B cell (primary cell): ENCODE results near the gene VAV2. TPM values are rescaled to one million over a fixed set of nuclear protein-coding genes. Genes with fewer than 3 reads are reported as not detected.

Source experiments
- ATAC-seq: fragments of 200-7000 bp; cut with Tn5 transposase; one replicate; pipeline ENCODE4 v1.10.0; 2021; ENCODE audit warnings: low read depth, mild to moderate bottlenecking, moderate number of reproducible peaks, moderate library complexity
- CTCF ChIA-PET: fragments of 350-600 bp; sonication (Branson Sonifier 250); formaldehyde crosslinking; loops from one replicate; lab custom pipeline; 2021; ENCODE audit warnings: antibody characterized with exemption, inconsistent platforms; lab: Charles Lee
- POLR2A ChIA-PET: fragments of 350-600 bp; sonication (Branson Sonifier 250); formaldehyde crosslinking; loops from one replicate; lab custom pipeline; 2021; ENCODE audit warnings: antibody characterized with exemption; lab: Charles Lee
- DNase-seq: peaks from one replicate; pipeline ENCODE4 v3.0.0; 2013
- H2AFZ ChIP-seq: 2 replicates; pipeline ENCODE4 v1.6.1; 2012; ENCODE audit warnings: mild to moderate bottlenecking, low read depth, low read length; ENCODE audit not compliant: insufficient read depth, poor library complexity, severe bottlenecking
- H3K27ac ChIP-seq, 2 donors: 1 replicate in 1 of 2; 2 replicates in 1 of 2; pipeline ENCODE4 v1.5.1; 2012 to 2013; ENCODE audit warnings: low read length in 2 of 2, mild to moderate bottlenecking in 2 of 2, moderate library complexity in 1 of 2
- H3K27me3 ChIP-seq, 4 experiments: fragments of 200-600 bp in 1 of 4; sonication (generic) in 1 of 4; replicated peaks in 1 of 4; 1 replicate in 2 of 4; 2 replicates in 2 of 4; pipeline versions ENCODE4 v1.6.1 to v1.7.0; 2013 to 2016; ENCODE audit warnings: low read length in 3 of 4, mild to moderate bottlenecking in 2 of 4, mixed read lengths in 1 of 4, moderate library complexity in 1 of 4; ENCODE audit not compliant: insufficient read depth in 4 of 4, control insufficient read depth in 3 of 4; ENCODE audit errors: control extremely low read depth in 1 of 4
- H3K36me3 ChIP-seq, 2 experiments: replicated peaks in 1 of 2; 1 replicate in 1 of 2; 2 replicates in 1 of 2; pipeline versions ENCODE4 v1.6.1 to v1.7.1; 2013; ENCODE audit warnings: low read length in 1 of 2; ENCODE audit not compliant: insufficient read depth in 2 of 2, control insufficient read depth in 1 of 2; ENCODE audit errors: control extremely low read depth in 1 of 2, extremely low read depth in 1 of 2
- H3K4me1 ChIP-seq, 2 donors: fragments of 200-600 bp in 1 of 2; sonication (generic) in 1 of 2; 1 replicate in 1 of 2; 2 replicates in 1 of 2; pipeline versions ENCODE4 v1.5.1 to v1.6.1; 2013 to 2017; ENCODE audit warnings: low read length in 2 of 2; ENCODE audit not compliant: control insufficient read depth in 2 of 2, insufficient read depth in 2 of 2
- H3K4me2 ChIP-seq: replicated peaks from 2 replicates; pipeline ENCODE3; 2012; ENCODE audit warnings: mild to moderate bottlenecking, low read depth, low read length; ENCODE audit not compliant: poor library complexity, severe bottlenecking
- H3K4me3 ChIP-seq, 5 experiments: fragments of 200-600 bp in 1 of 5; sonication (generic) in 1 of 5; 1 replicate in 3 of 5; 2 replicates in 2 of 5; pipeline versions ENCODE4 v1.5.1 to v1.7.0; 2011 to 2016; ENCODE audit warnings: low read length in 4 of 5, mild to moderate bottlenecking in 4 of 5, low read depth in 2 of 5, control low read depth in 1 of 5, moderate library complexity in 1 of 5; ENCODE audit not compliant: insufficient read depth in 1 of 5; ENCODE audit errors: control extremely low read depth in 1 of 5, extremely low read depth in 1 of 5
- H3K79me2 ChIP-seq: fragments of 200-600 bp; sonication (generic); one replicate; pipeline ENCODE4 v1.6.0; 2016; ENCODE audit warnings: low read length; ENCODE audit not compliant: control insufficient read depth, insufficient read depth
- H3K9ac ChIP-seq: fragments of 200-600 bp; sonication (generic); 2 replicates; pipeline ENCODE4 v1.6.1; 2017; ENCODE audit warnings: mild to moderate bottlenecking, low read length, moderate library complexity
- H3K9me3 ChIP-seq, 3 donors: one replicate each; pipeline versions ENCODE4 v1.6.1 to v1.7.1; 2013; ENCODE audit warnings: low read length in 2 of 3; ENCODE audit not compliant: control insufficient read depth in 2 of 3, insufficient read depth in 1 of 3; ENCODE audit errors: control extremely low read depth in 1 of 3
- H4K20me1 ChIP-seq: 2 replicates; pipeline ENCODE4 v1.6.0; 2012; ENCODE audit warnings: mild to moderate bottlenecking, low read length; ENCODE audit not compliant: insufficient read depth, control insufficient read depth, poor library complexity, severe bottlenecking
- H3K27ac Mint-ChIP-seq: one replicate; pipeline ENCODE4 v1.8.0; 2021; ENCODE audit warnings: mixed read lengths
- H3K27me3 Mint-ChIP-seq: one replicate; pipeline ENCODE4 v1.8.0; 2021; ENCODE audit warnings: mixed read lengths
- H3K4me1 Mint-ChIP-seq: one replicate; pipeline ENCODE4 v1.8.0; 2021; ENCODE audit warnings: mixed read lengths
- H3K4me3 Mint-ChIP-seq: one replicate; pipeline ENCODE4 v1.8.0; 2021; ENCODE audit warnings: mixed read lengths
- H3K9me3 Mint-ChIP-seq: one replicate; pipeline ENCODE4 v1.8.0; 2022; ENCODE audit warnings: mixed read lengths; ENCODE audit not compliant: insufficient read depth
- CTCF ChIP-seq: fragments of 200-600 bp; IDR thresholded peaks from one replicate; pipeline ENCODE4 v1.8.0; 2022; ENCODE audit warnings: antibody characterized with exemption, mild to moderate bottlenecking
- EZH2 ChIP-seq: IDR thresholded peaks from 2 replicates; pipeline ENCODE4 v1.6.1; 2012; ENCODE audit warnings: borderline replicate concordance, low read depth, mild to moderate bottlenecking, moderate library complexity, low read length; ENCODE audit not compliant: insufficient read depth, poor library complexity, severe bottlenecking
- whole genome bisulfite sequencing: methylation state at CpG from one replicate; pipeline ENCODE4 v1.1.5; 2013; ENCODE audit warnings: missing lambda C conversion rate; ENCODE audit not compliant: insufficient coverage; 5-methylcytosine and 5-hydroxymethylcytosine counted together
- intact Hi-C: fragments of 100-400 bp; cut with micrococcal nuclease; formaldehyde crosslinking; loops from one replicate; pipeline ENCODE4 v1.10.0; 2022
- polyA plus RNA-seq: library from polyadenylated mRNA; depleted of rRNA; stranded (reverse); fragments of >200 nt; gene quantifications from 2 replicates; pipeline ENCODE4 v1.2.3, GENCODE V29; 2012
- total RNA-seq, 2 donors: library from RNA; stranded (reverse); fragments of 120-200 nt in 1 of 2; gene quantifications; 1 replicate in 1 of 2; 2 replicates in 1 of 2; pipeline versions ENCODE4 v1.2.3 to v1.2.4, GENCODE V29; 2013 to 2022

The VAV2 gene
- total and polyA plus RNA-seq, 2 donors (not counting 1 experiment from before 2014, with no cell fraction given) = 34.4 to 128 TPM

GRCh38 chr9:133876144-133876543 is 116.0 kb downstream of the VAV2 start:
- Histone ChIP-seq H3K4me2 (no peak overlapping the region), H3K79me2 (peaks cover 96% of the 10 kb centered on the region), H3K9me3 (no peaks in the 10 kb centered on the region), H2AFZ (no peak overlapping the region), H3K36me3 (peaks cover 0 to 4% of the 10 kb centered on the region in 2 experiments), H3K4me3 (no peak overlapping the region), H3K27ac (no peak overlapping the region), H3K4me1 (no peaks in the 10 kb centered on the region), H4K20me1 (peaks cover 98% of the 10 kb centered on the region), H3K9ac (no peak overlapping the region), H3K27me3 (no peaks in the 10 kb centered on the region)
- no peak overlapping the region for H3K27ac Mint-ChIP-seq
- WGBS = 96% methylated on average over 10 of the region's 11 CpGs
- no peaks in the 10 kb centered on the region for H3K27me3 Mint-ChIP-seq
- DNase-seq = no peak
- TF ChIP-seq CTCF = no peak
- TF ChIP-seq EZH2 = no peak
- H3K9me3 Mint-ChIP-seq = no peaks in the 10 kb centered on the region
- ChIA-PET POLR2A (no interaction called here), CTCF (no interaction called here)
- H3K4me3 Mint-ChIP-seq = no peak overlapping the region
- H3K4me1 Mint-ChIP-seq = peaks cover 50% of the 10 kb centered on the region
- no peak for ATAC-seq
- intact Hi-C loops = no loop called here

GRCh38 chr9:133875131-133875530 is 117.0 kb downstream of the VAV2 start:
- no peak overlapping the region for H3K4me3 ChIP-seq
- CTCF ChIA-PET = no interaction called here
- H3K27me3 ChIP-seq = no peaks in the 10 kb centered on the region
- no peak overlapping the region for H3K27ac Mint-ChIP-seq
- peaks cover 96% of the 10 kb centered on the region for H3K79me2 ChIP-seq
- H3K4me1 ChIP-seq = peaks cover 5% of the 10 kb centered on the region in 2 donors
- H2AFZ ChIP-seq = no peak overlapping the region
- H4K20me1 ChIP-seq = peaks cover 96% of the 10 kb centered on the region
- H3K36me3 ChIP-seq = peaks cover 0 to 4% of the 10 kb centered on the region in 2 experiments
- H3K4me3 Mint-ChIP-seq = no peak overlapping the region
- H3K27me3 Mint-ChIP-seq = no peaks in the 10 kb centered on the region
- TF ChIP-seq EZH2 (no peak), CTCF (no peak)
- ATAC-seq = no peak
- H3K27ac ChIP-seq = no peak overlapping the region
- no peak for DNase-seq
- H3K4me1 Mint-ChIP-seq = peaks cover 52% of the 10 kb centered on the region
- WGBS = 95% methylated on average over 11 of the region's 11 CpGs
- no peaks in the 10 kb centered on the region for H3K9me3 Mint-ChIP-seq
- H3K9me3 ChIP-seq = no peaks in the 10 kb centered on the region
- POLR2A ChIA-PET = no interaction called here
- no peak overlapping the region for H3K4me2 ChIP-seq
- H3K9ac ChIP-seq = no peak overlapping the region
- intact Hi-C loops = no loop called here
